Measurements from ENCODE around the gene ACAD8. TPM values are rescaled to one million over a fixed set of nuclear protein-coding genes. Genes with fewer than 3 reads are reported as not detected.

The ACAD8 gene
- total and polyA plus RNA-seq, 2 of the 8 experiments (the other 6 are each of a cell fraction or from before 2014, with no cell fraction given) = 45.8 to 52.7 TPM

- DNase-seq (ENCODE audit: low read depth in 1 of 2, low spot score in 2 of 2) = no peak
- H2BK20ac ChIP-seq (ENCODE audit: low read length) = no peak overlapping the region
- FAIRE-seq = no peak
- no peak for TF ChIP-seq SIX5 (IDR thresholded peaks at IDR 0.05; ENCODE audit: low read depth, low read length)
- no peak for TF ChIP-seq EZH2 (IDR thresholded peaks at IDR 0.05; ENCODE audit: low read depth, low read length, severe bottlenecking)
- no peak for TF ChIP-seq GTF2F1 (IDR thresholded peaks at IDR 0.05; ENCODE audit: borderline replicate concordance, low read depth, low read length)
- TF ChIP-seq EP300 (IDR thresholded peaks at IDR 0.05; ENCODE audit: borderline replicate concordance in 1 of 2, low read depth in 2 of 2, low read length in 2 of 2) = no peak
- no peak for TF ChIP-seq HDAC2 (IDR thresholded peaks at IDR 0.05; ENCODE audit: borderline replicate concordance in 1 of 2, low read depth in 2 of 2, low read length in 2 of 2)
- TF ChIP-seq BCL11A (IDR thresholded peaks at IDR 0.05; ENCODE audit: low read depth in 2 of 2, low read length in 2 of 2) = no peak
- no peak for TF ChIP-seq CTBP2 (IDR thresholded peaks at IDR 0.05; ENCODE audit: borderline replicate concordance, insufficient read depth, insufficient read length, low read length)
- no peak for TF ChIP-seq RXRA (IDR thresholded peaks at IDR 0.05; ENCODE audit: insufficient read depth, low read depth, low read length)
- no peak for TF ChIP-seq SP4 (IDR thresholded peaks at IDR 0.05; ENCODE audit: low read length)
- no peak for TF ChIP-seq MAFK (IDR thresholded peaks at IDR 0.05; ENCODE audit: low read depth, low read length)
- no peak for TF ChIP-seq TBP (IDR thresholded peaks at IDR 0.05; ENCODE audit: low read depth, low read length)
- TF ChIP-seq POU5F1 (IDR thresholded peaks at IDR 0.05; ENCODE audit: low read depth, low read length) = no peak
- no peak for TF ChIP-seq TAF7 (optimal IDR thresholded peaks at IDR 0.05; ENCODE audit: borderline replicate concordance, low read depth, low read length)
- TF ChIP-seq YY1 (IDR thresholded peaks at IDR 0.05; ENCODE audit: low read depth, low read length) = no peak
These were observed 60.0 kb downstream of the ACAD8 start for GRCh38 chr11:134313379-134313778.

More at GRCh38 chr11:134313379-134313778, 60.0 kb downstream of the ACAD8 start:
- Histone ChIP-seq H3K4ac (replicated peaks; ENCODE audit: insufficient read length, low read depth, low read length) (no peak overlapping the region), H3K36me3 (ENCODE audit: control insufficient read depth in 2 of 4, insufficient read depth in 4 of 4, low read length in 3 of 4) (peaks cover 2 to 10% (median 5%) of the 10 kb centered on the region in 4 experiments; a peak in 7 of 8 replicates), H3K27me3 (replicated peaks in 1 of 4; ENCODE audit: control insufficient read depth in 3 of 4, extremely low read depth in 1 of 4, insufficient read depth in 3 of 4, low read length in 3 of 4) (no peaks in the 10 kb centered on the region), H2BK12ac (ENCODE audit: low read depth, low read length) (no peak overlapping the region), H3K4me2 (ENCODE audit: insufficient read depth in 1 of 2, low read depth in 2 of 2, low read length in 2 of 2) (no peak overlapping the region), H3K79me1 (ENCODE audit: low read depth, low read length) (no peaks in the 10 kb centered on the region), H2BK15ac (ENCODE audit: low read length) (no peak overlapping the region), H3K56ac (replicated peaks; ENCODE audit: insufficient read length, low read depth, low read length) (no peak overlapping the region), H3K18ac (ENCODE audit: extremely low read depth, low read length) (no peak overlapping the region), H3K14ac (ENCODE audit: insufficient read length) (no peak overlapping the region), H2BK120ac (replicated peaks; ENCODE audit: low read depth, low read length) (no peak overlapping the region), H3K23ac (ENCODE audit: insufficient read length) (no peak overlapping the region), H4K8ac (ENCODE audit: extremely low read depth, insufficient read depth, low read length) (no peak overlapping the region), H2AFZ (ENCODE audit: low read length) (no peak overlapping the region), H2AK5ac (ENCODE audit: low read depth, low read length) (no peak overlapping the region), H3K27ac (ENCODE audit: low read depth, low read length) (no peak overlapping the region), H3K23me2 (ENCODE audit: low read depth, low read length) (peaks cover under 1% of the 10 kb centered on the region; the same call in 1 of the 2 replicates), H4K5ac (ENCODE audit: insufficient read length, low read depth, low read length) (no peak overlapping the region), H3K4me3 (ENCODE audit: extremely low read depth in 1 of 4, insufficient read depth in 2 of 4, low read depth in 3 of 4, low read length in 4 of 4) (no peak overlapping the region), H3K4me1 (replicated peaks in 1 of 4; ENCODE audit: control insufficient read depth in 3 of 4, insufficient read depth in 4 of 4, low read length in 3 of 4) (no peaks in the 10 kb centered on the region; a peak in 1 of 7 replicates), H3K9ac (replicated peaks in 1 of 4; ENCODE audit: extremely low read depth in 1 of 4, low read depth in 3 of 4, low read length in 3 of 4) (no peak overlapping the region), H3K9me3 (ENCODE audit: insufficient read depth in 2 of 2, low read depth in 1 of 2, low read length in 1 of 2) (no peaks in the 10 kb centered on the region; a peak in 1 of 4 replicates), H4K91ac (replicated peaks; ENCODE audit: insufficient read length, low read length) (no peak overlapping the region), H3K79me2 (ENCODE audit: control insufficient read depth in 1 of 2, insufficient read depth in 2 of 2, low read length in 2 of 2) (no peaks in the 10 kb centered on the region), H4K20me1 (replicated peaks in 1 of 2; ENCODE audit: control insufficient read depth in 1 of 2, insufficient read depth in 2 of 2, low read length in 2 of 2) (no peaks in the 10 kb centered on the region), H2BK5ac (ENCODE audit: low read depth, low read length) (no peak overlapping the region)
- ChIA-PET CTCF (ENCODE audit: partially characterized antibody) (interaction anchor here (1.0 kb wide), 1 partner anchor 52 kb away, joined by 4 read pairs; no protein-coding TSS in a partner anchor), POLR2A (ENCODE audit: partially characterized antibody) (no interaction called here)
- 94% methylated on average over 8 of the region's 10 CpGs; no CpG with 5 or more reads in 1 of the 2 experiments for WGBS, 2 experiments (ENCODE audit: extremely low coverage in 1 of 2, insufficient coverage in 1 of 2, insufficient read length in 1 of 2, insufficient replicate concordance in 2 of 2, low coverage in 1 of 2, low lambda C conversion rate in 2 of 2, missing lambda C conversion rate in 1 of 2)

All from H1 (cell line).